Measurements from ENCODE around the gene CFAP69. TPM values are rescaled to one million over a fixed set of nuclear protein-coding genes. Genes with fewer than 3 reads are reported as not detected.

The CFAP69 gene
- total and polyA plus RNA-seq, 8 donors = 4.5 to 14.0 (median 11.3) TPM

DNA sequence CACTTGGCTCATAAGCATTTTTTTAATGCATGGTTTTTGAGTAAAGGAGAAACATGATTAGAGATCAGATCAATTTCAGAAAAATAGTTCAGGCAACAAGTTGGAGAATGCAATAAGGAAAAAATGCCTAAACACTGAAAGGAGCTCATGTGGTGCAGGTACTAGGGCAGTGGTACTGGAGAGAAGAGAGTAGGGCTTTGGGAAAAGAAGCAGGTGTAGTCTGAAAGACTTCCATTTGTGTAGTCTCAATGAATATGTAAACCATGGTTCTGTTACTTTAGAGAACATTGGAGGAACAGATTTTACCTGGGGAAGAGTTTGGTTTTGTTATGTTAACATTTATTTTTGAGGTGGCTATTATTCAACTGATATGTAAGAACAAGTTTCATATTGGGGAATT lies 107.0 kb downstream of the CFAP69 start:
- no peak for DNase-seq
- TF ChIP-seq, protein P1, sequence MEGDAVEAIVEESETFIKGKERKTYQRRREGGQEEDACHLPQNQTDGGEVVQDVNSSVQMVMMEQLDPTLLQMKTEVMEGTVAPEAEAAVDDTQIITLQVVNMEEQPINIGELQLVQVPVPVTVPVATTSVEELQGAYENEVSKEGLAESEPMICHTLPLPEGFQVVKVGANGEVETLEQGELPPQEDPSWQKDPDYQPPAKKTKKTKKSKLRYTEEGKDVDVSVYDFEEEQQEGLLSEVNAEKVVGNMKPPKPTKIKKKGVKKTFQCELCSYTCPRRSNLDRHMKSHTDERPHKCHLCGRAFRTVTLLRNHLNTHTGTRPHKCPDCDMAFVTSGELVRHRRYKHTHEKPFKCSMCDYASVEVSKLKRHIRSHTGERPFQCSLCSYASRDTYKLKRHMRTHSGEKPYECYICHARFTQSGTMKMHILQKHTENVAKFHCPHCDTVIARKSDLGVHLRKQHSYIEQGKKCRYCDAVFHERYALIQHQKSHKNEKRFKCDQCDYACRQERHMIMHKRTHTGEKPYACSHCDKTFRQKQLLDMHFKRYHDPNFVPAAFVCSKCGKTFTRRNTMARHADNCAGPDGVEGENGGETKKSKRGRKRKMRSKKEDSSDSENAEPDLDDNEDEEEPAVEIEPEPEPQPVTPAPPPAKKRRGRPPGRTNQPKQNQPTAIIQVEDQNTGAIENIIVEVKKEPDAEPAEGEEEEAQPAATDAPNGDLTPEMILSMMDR (IDR thresholded peaks at IDR 0.05) = no peak
- H3K27me3 ChIP-seq = no peaks in the 10 kb centered on the region
- peaks cover 0 to 16% of the 10 kb centered on the region in 2 donors for H3K4me1 ChIP-seq
- no peaks in the 10 kb centered on the region for H3K9me3 ChIP-seq
- intact Hi-C loops (cut with DNase I) = no loop called here
- peaks cover 0 to 24% of the 10 kb centered on the region in 2 donors for H3K36me3 ChIP-seq
- ATAC-seq = no peak
- no peak overlapping the region for H3K4me3 ChIP-seq
- H3K27ac ChIP-seq = no peak overlapping the region

Other genes starting within 250 kb of the CFAP69 start
- gene STEAP1, start 90.7 kb upstream of the CFAP69 start, total RNA-seq = 10 to 100 TPM; 17.5 to 23.6 TPM
- 1 to 10 TPM; 1.4 to 2.4 (median 1.9) TPM for gene STEAP1, start 90.7 kb upstream of the CFAP69 start, polyA plus RNA-seq (ENCODE audit: insufficient read length in 6 of 6)
- 10 to 100 TPM; 22.9 to 24.6 TPM for gene STEAP2, start 33.4 kb upstream of the CFAP69 start, total RNA-seq
- 10 to 100 TPM in 1 of 6 donors, 1 to 10 TPM in 5; 5.8 to 11.2 (median 6.5) TPM for gene STEAP2, start 33.4 kb upstream of the CFAP69 start, polyA plus RNA-seq (ENCODE audit: insufficient read length in 6 of 6)
- not detected for gene FAM237B, start 76.1 kb downstream of the CFAP69 start, total RNA-seq
- under 1 TPM; 0.11 to 0.31 (median 0.20) TPM for gene FAM237B, start 76.1 kb downstream of the CFAP69 start, polyA plus RNA-seq (ENCODE audit: insufficient read length in 6 of 6)
- gene GTPBP10, start 101.5 kb downstream of the CFAP69 start, total RNA-seq = 10 to 100 TPM; 15.5 to 23.7 TPM
- gene GTPBP10, start 101.5 kb downstream of the CFAP69 start, polyA plus RNA-seq (ENCODE audit: insufficient read length in 6 of 6) = 10 to 100 TPM; 23.3 to 26.5 (median 24.2) TPM
- 10 to 100 TPM; 37.9 to 48.7 TPM for gene CLDN12, start 158.3 kb downstream of the CFAP69 start, total RNA-seq
- 10 to 100 TPM; 39.4 to 51.0 (median 47.0) TPM for gene CLDN12, start 158.3 kb downstream of the CFAP69 start, polyA plus RNA-seq (ENCODE audit: insufficient read length in 6 of 6)
- gene PTTG1IP2, start 224.5 kb downstream of the CFAP69 start, total RNA-seq = not detected
- gene PTTG1IP2, start 224.5 kb downstream of the CFAP69 start, polyA plus RNA-seq (ENCODE audit: insufficient read length in 6 of 6) = not detected